Aorta (tissue), 5 donors: ENCODE data around the gene GADL1. TPM values are rescaled to one million over a fixed set of nuclear protein-coding genes. Genes with fewer than 3 reads are reported as not detected.

Experiments
- ATAC-seq: fragments of 200-7000 bp; cut with Tn5 transposase; one replicate; pipeline ENCODE4 v1.9.1; 2022; ENCODE audit warnings: moderate library complexity; ENCODE audit not compliant: low FRiP score
- DNase-seq, 2 donors: peaks; one replicate each; pipeline ENCODE4 v3.0.0-alpha.2; 2020
- H3K27ac ChIP-seq, 2 donors: one replicate each; pipeline ENCODE4 v1.5.1; 2013; ENCODE audit warnings: low read length in 2 of 2, mild to moderate bottlenecking in 2 of 2, moderate library complexity in 2 of 2, control low read depth in 1 of 2, inconsistent platforms in 1 of 2, low read depth in 1 of 2
- H3K27me3 ChIP-seq, 2 donors: one replicate each; pipeline ENCODE4 v1.6.1; 2013; ENCODE audit warnings: control low read depth in 1 of 2, low read length in 1 of 2, mild to moderate bottlenecking in 1 of 2, moderate library complexity in 1 of 2; ENCODE audit not compliant: insufficient read depth in 2 of 2, control insufficient read depth in 1 of 2
- H3K36me3 ChIP-seq, 2 donors: one replicate each; pipeline ENCODE4 v1.6.1; 2013; ENCODE audit warnings: control low read depth in 1 of 2, low read length in 1 of 2, mild to moderate bottlenecking in 1 of 2; ENCODE audit not compliant: insufficient read depth in 2 of 2, control insufficient read depth in 1 of 2
- H3K4me1 ChIP-seq, 2 donors: one replicate each; pipeline ENCODE4 v1.6.1; 2013; ENCODE audit warnings: low read length in 2 of 2, control low read depth in 1 of 2, mild to moderate bottlenecking in 1 of 2, moderate library complexity in 1 of 2; ENCODE audit not compliant: insufficient read depth in 2 of 2, control insufficient read depth in 1 of 2
- H3K4me3 ChIP-seq, 2 donors: one replicate each; pipeline ENCODE4 v1.5.1; 2013; ENCODE audit warnings: low read length in 2 of 2, control low read depth in 1 of 2, mild to moderate bottlenecking in 1 of 2
- H3K9me3 ChIP-seq: one replicate; pipeline ENCODE4 v1.6.1; 2013; ENCODE audit warnings: mild to moderate bottlenecking, low read length; ENCODE audit not compliant: control insufficient read depth
- WGBS, 2 donors: extraction: QIAGEN DNeasy Blood & Tissue Kit; methylation state at CpG; one replicate each; pipeline ENCODE4 v1.1.7; 2013; 5-methylcytosine and 5-hydroxymethylcytosine counted together
- intact Hi-C, 2 donors: fragments of 100-400 bp; cut with DNase I; formaldehyde crosslinking; loops; one replicate each; pipeline versions ENCODE4 v1.14.2 to v1.15.0; 2022
- polyA plus RNA-seq, 2 donors: library from polyadenylated mRNA; stranded (reverse); fragments of 200-250 nt; gene quantifications; one replicate each; pipeline ENCODE4 v1.2.3, GENCODE V29; 2013
- total RNA-seq, 2 donors: library from RNA; stranded (reverse); fragmentation: NEBNext Ultra II Directional; extraction: Animal tissue kit (Norgen Biotek cat#: 25700); gene quantifications; one replicate each; pipeline ENCODE4 v1.2.1, GENCODE V29; 2021
- donor health status: healthy with polysubstance abuse.
- donor health status: Bipolar disorder and iron deficiency.
- donor health status: DM: no; HTN: no; CAD: no.
- donor health status: DM: no; HTN: no; CAD: no.
- donor health status: DM: yes; HTN: yes; CAD: no.

Gene GADL1
- total and polyA plus RNA-seq, 4 donors = 0.10 to 2.3 (median 1.7) TPM

DNA sequence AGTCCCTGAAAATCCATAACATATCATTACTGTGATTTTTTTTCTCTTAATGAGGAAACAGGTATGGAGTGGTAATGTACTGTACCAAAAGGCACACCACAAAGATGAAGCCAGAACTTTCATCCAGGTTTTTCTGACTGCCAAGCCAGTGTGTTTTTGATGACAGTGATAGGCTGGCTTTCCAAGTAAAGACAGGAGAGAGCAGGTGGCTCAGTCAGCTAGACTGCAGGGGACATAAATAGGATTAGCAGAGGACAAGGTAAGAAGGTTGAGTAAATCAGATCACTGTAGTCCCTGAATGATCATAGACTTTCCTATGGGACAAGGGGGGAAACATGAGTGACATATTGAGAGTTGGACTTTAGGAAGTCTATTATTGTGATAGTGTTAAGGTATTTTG lies 127.9 kb downstream of the GADL1 start:
- DNase-seq = no peak
- Histone ChIP-seq H3K4me3 (no peak overlapping the region), H3K27me3 (no peaks in the 10 kb centered on the region), H3K27ac (no peak overlapping the region), H3K9me3 (no peaks in the 10 kb centered on the region), H3K36me3 (no peaks in the 10 kb centered on the region), H3K4me1 (no peaks in the 10 kb centered on the region)
- no peak for ATAC-seq
- intact Hi-C loops = loop anchor here in 1 of 2 donors (5.0 kb wide), 1 partner anchor 1001 kb away; no protein-coding TSS in a partner anchor

- intact Hi-C loops = loop anchor here in 1 of 2 donors (5.0 kb wide), 1 partner anchor 1002 kb away; no protein-coding TSS in a partner anchor
- no peaks in the 10 kb centered on the region for H3K4me1 ChIP-seq
- H3K4me3 ChIP-seq = no peak overlapping the region
- H3K27me3 ChIP-seq = no peaks in the 10 kb centered on the region
- DNase-seq (no peak), ATAC-seq (no peak)
- no peaks in the 10 kb centered on the region for H3K9me3 ChIP-seq
- no peak overlapping the region for H3K27ac ChIP-seq
- no peaks in the 10 kb centered on the region for H3K36me3 ChIP-seq
- 70 to 96% methylated on average over 4 of the region's 4 CpGs for WGBS, 2 donors
Measured at GRCh38 chr3:30764891-30765290, 129.6 kb downstream of the GADL1 start.

DNA sequence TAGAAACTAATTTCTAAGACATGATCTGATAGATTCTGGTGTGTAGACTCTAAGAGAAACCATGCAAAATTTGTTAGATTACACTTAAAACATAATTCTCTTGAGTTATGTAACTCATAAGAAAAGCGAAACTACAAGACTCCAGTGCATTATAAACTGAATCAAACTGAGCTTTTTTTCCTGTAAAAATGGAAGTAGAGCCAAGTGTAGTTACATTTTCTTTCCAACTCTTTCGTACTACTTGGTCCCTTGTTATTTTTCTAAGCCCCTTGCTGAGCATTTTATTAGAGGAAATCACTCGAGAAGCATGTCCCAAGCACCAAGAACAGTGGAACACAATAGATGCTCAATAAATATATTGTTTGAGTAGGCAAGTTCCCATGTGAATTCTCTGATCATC lies 130.2 kb downstream of the GADL1 start:
- ATAC-seq (no peak), DNase-seq (no peak)
- no peaks in the 10 kb centered on the region for H3K36me3 ChIP-seq
- intact Hi-C loops = no loop called here
- H3K4me1 ChIP-seq = no peaks in the 10 kb centered on the region
- H3K9me3 ChIP-seq = no peaks in the 10 kb centered on the region
- no peak overlapping the region for H3K4me3 ChIP-seq
- H3K27me3 ChIP-seq = no peaks in the 10 kb centered on the region
- H3K27ac ChIP-seq = no peak overlapping the region
- 23 to 58% methylated on average over 3 of the region's 3 CpGs for WGBS, 2 donors

- no peaks in the 10 kb centered on the region for H3K36me3 ChIP-seq
- H3K4me1 ChIP-seq = peaks cover 0 to under 1% of the 10 kb centered on the region in 2 donors
- ATAC-seq = no peak
- no peaks in the 10 kb centered on the region for H3K9me3 ChIP-seq
- no peaks in the 10 kb centered on the region for H3K27me3 ChIP-seq
- no peak for DNase-seq
- intact Hi-C loops = no loop called here
- 96% methylated on average over 3 of the region's 3 CpGs for WGBS, 2 donors
- no peak overlapping the region for H3K4me3 ChIP-seq
- H3K27ac ChIP-seq = no peak overlapping the region
Measured at GRCh38 chr3:30761374-30761773, 133.1 kb downstream of the GADL1 start.

DNA sequence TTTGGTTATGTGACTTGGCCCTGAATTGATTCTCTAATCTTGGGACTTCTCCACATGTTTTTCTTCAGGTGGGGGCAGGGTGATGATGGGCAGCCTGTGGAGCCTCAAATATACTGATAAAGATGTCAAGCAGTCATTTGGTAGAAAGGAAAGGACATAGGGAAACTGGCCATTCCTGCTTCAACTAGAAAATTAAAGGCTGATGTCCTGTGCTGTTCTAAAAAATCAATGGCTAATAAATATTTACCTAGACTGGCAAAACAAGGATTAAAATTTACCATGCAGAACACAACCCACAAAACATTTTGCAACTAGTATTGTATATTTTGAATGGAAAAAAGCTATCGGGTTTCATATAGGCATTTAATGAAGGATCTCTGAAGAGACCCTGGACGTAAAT lies 133.7 kb downstream of the GADL1 start:
- Histone ChIP-seq H3K36me3 (no peaks in the 10 kb centered on the region), H3K27ac (no peak overlapping the region), H3K4me3 (no peak overlapping the region), H3K4me1 (peaks cover 0 to 2% of the 10 kb centered on the region in 2 donors), H3K9me3 (no peaks in the 10 kb centered on the region), H3K27me3 (no peaks in the 10 kb centered on the region)
- intact Hi-C loops = no loop called here
- ATAC-seq (no peak), DNase-seq (no peak)
- 94% methylated on average over 2 of the region's 2 CpGs for WGBS, 2 donors

- no peaks in the 10 kb centered on the region for H3K27me3 ChIP-seq
- intact Hi-C loops = no loop called here
- H3K4me1 ChIP-seq = peaks cover 0 to 2% of the 10 kb centered on the region in 2 donors
- no peak for DNase-seq
- ATAC-seq = no peak
- H3K9me3 ChIP-seq = no peaks in the 10 kb centered on the region
- no peak overlapping the region for H3K27ac ChIP-seq
- H3K4me3 ChIP-seq = no peak overlapping the region
- no peaks in the 10 kb centered on the region for H3K36me3 ChIP-seq
- WGBS, 2 donors = 70 to 71% methylated on average over 3 of the region's 3 CpGs
Measured at GRCh38 chr3:30760040-30760695, 134.3 kb downstream of the GADL1 start.

GRCh38 chr3:30756218-30756617 lies 138.2 kb downstream of the GADL1 start:
- no peak for ATAC-seq
- DNase-seq = no peak
- intact Hi-C loops = no loop called here
- WGBS, 2 donors = 91 to 93% methylated on average over 3 of the region's 3 CpGs
- Histone ChIP-seq H3K9me3 (no peaks in the 10 kb centered on the region), H3K36me3 (no peaks in the 10 kb centered on the region), H3K4me1 (peaks cover 0 to 2% of the 10 kb centered on the region in 2 donors), H3K4me3 (no peak overlapping the region), H3K27me3 (no peaks in the 10 kb centered on the region), H3K27ac (no peak overlapping the region)

GRCh38 chr3:30754426-30754825 lies 140.0 kb downstream of the GADL1 start:
- DNase-seq (no peak), ATAC-seq (no peak)
- Histone ChIP-seq H3K27ac (no peak overlapping the region), H3K4me1 (peaks cover 0 to 2% of the 10 kb centered on the region in 2 donors), H3K9me3 (no peaks in the 10 kb centered on the region), H3K27me3 (no peaks in the 10 kb centered on the region), H3K4me3 (no peak overlapping the region), H3K36me3 (no peaks in the 10 kb centered on the region)
- intact Hi-C loops = no loop called here
- WGBS, 2 donors = 42% methylated on average over 4 of the region's 4 CpGs

DNA sequence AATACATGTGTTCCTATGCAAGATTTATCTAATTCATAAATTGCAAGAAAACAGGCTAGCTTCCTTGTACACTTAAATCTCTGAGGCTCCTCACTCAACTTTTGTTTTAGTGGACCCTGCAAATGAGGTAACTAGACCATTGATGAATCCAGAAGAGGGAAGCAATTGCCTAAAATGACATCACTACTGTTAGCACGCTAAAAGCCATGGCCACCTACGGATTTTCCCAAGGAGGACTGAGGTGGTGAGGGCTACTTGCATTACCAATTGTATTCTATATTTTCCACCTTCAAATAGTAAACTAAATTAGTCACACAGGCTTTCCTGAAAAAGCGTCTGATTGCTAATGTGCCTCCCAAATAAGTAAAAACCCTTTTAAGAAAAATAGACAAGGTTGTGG lies 140.7 kb downstream of the GADL1 start:
- 95 to 98% methylated on average over 3 of the region's 3 CpGs for WGBS, 2 donors
- DNase-seq = no peak
- H3K4me3 ChIP-seq = no peak overlapping the region
- no peaks in the 10 kb centered on the region for H3K36me3 ChIP-seq
- peaks cover 0 to 2% of the 10 kb centered on the region in 2 donors for H3K4me1 ChIP-seq
- intact Hi-C loops = no loop called here
- H3K9me3 ChIP-seq = no peaks in the 10 kb centered on the region
- no peak overlapping the region for H3K27ac ChIP-seq
- ATAC-seq = no peak
- H3K27me3 ChIP-seq = no peaks in the 10 kb centered on the region
